ENCODE results near the gene GPR161. TPM values are rescaled to one million over a fixed set of nuclear protein-coding genes. Genes with fewer than 3 reads are reported as not detected.

GPR161 gene
- total and polyA plus RNA-seq, 10 of the 15 experiments (the other 5 are each of a cell fraction or from before 2014, with no cell fraction given): 0.07 to 0.49 (median 0.34) TPM; not detected in 2

- Histone ChIP-seq H4K20me1 (ENCODE audit: control insufficient read depth, insufficient read depth) (no peaks in the 10 kb centered on the region), H3K27ac (ENCODE audit: control insufficient read depth, insufficient read depth) (no peak overlapping the region), H3K4me2 (ENCODE audit: control insufficient read depth, insufficient read depth) (no peak overlapping the region), H3K79me2 (ENCODE audit: control insufficient read depth, insufficient read depth, low read length) (no peaks in the 10 kb centered on the region), H3K9me3 (replicated peaks; ENCODE audit: control insufficient read depth, insufficient read depth, low read length) (no peaks in the 10 kb centered on the region), H2AFZ (ENCODE audit: control insufficient read depth, low read depth, low read length) (no peak overlapping the region), H3K4me1 (ENCODE audit: control insufficient read depth, insufficient read depth, low read length) (no peaks in the 10 kb centered on the region), H3K36me3 (ENCODE audit: control insufficient read depth in 2 of 2, insufficient read depth in 2 of 2, low read length in 1 of 2) (no peaks in the 10 kb centered on the region), H3K9ac (ENCODE audit: control insufficient read depth, insufficient read depth, low read length) (no peak overlapping the region), H3K4me3 (no peak overlapping the region), H3K27me3 (replicated peaks in 1 of 2; ENCODE audit: control insufficient read depth in 2 of 2, insufficient read depth in 2 of 2, low read length in 1 of 2) (no peaks in the 10 kb centered on the region)
- POLR2A ChIA-PET: no interaction called here
- TF ChIP-seq RBBP5 (conservative IDR thresholded peaks at IDR 0.05) (no peak), IRF4 (IDR thresholded peaks at IDR 0.05; ENCODE audit: low read depth, low read length) (no peak), ETV6 (conservative IDR thresholded peaks at IDR 0.05 in 1 of 2, IDR thresholded peaks at IDR 0.05 in 1 of 2; ENCODE audit: borderline replicate concordance in 1 of 2, low read depth in 1 of 2) (no peak), DPF2 (IDR thresholded peaks at IDR 0.05) (no peak), ZZZ3 (IDR thresholded peaks at IDR 0.05; ENCODE audit: control insufficient read depth, insufficient read length, low read depth) (no peak), KLF5 (IDR thresholded peaks at IDR 0.05; ENCODE audit: partially characterized antibody) (no peak), POLR2A (IDR thresholded peaks at IDR 0.05; ENCODE audit: low read depth, low read length) (no peak), MXI1 (IDR thresholded peaks at IDR 0.05; ENCODE audit: low read depth, low read length) (no peak), FOS (IDR thresholded peaks at IDR 0.05; ENCODE audit: borderline replicate concordance, extremely low read depth, insufficient read length) (no peak), NBN (IDR thresholded peaks at IDR 0.05) (no peak), RB1 (IDR thresholded peaks at IDR 0.05; ENCODE audit: borderline replicate concordance) (no peak), ZBTB11 (CRISPR knock-in tag; IDR thresholded peaks at IDR 0.05) (no peak), NRF1 (conservative IDR thresholded peaks at IDR 0.05; ENCODE audit: low read depth, low read length) (no peak), EED (IDR thresholded peaks at IDR 0.05; ENCODE audit: low read depth) (no peak)
- TF ChIP-seq, protein P1, sequence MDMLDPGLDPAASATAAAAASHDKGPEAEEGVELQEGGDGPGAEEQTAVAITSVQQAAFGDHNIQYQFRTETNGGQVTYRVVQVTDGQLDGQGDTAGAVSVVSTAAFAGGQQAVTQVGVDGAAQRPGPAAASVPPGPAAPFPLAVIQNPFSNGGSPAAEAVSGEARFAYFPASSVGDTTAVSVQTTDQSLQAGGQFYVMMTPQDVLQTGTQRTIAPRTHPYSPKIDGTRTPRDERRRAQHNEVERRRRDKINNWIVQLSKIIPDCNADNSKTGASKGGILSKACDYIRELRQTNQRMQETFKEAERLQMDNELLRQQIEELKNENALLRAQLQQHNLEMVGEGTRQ (IDR thresholded peaks at IDR 0.05; ENCODE audit: borderline replicate concordance, low read depth, low read length): no peak
- CTCF ChIA-PET: interaction anchor here (0.7 to 6.6 kb wide), 6 partner anchors 17 to 1063 kb away, joined by 3 to 42 read pairs (median 3); partner anchors contain the start of gene MPZL1
- RAD21 ChIA-PET (ENCODE audit: unreplicated experiment): interaction anchor here (2.4 kb wide), 1 partner anchor 63 kb away, joined by 18 read pairs; no protein-coding TSS in a partner anchor
- intact Hi-C loops (cut with micrococcal nuclease; ENCODE audit: unreplicated experiment) (no loop called here), in situ Hi-C loops (cut with MboI) (no loop called here)
- ATAC-seq (no peak), FAIRE-seq (no peak), DNase-seq (ENCODE audit: low read depth, low spot score) (no peak)
- BruUV-seq (replicated peaks): no TSS peak
- SMC1A ChIA-PET (ENCODE audit: uncharacterized antibody, unreplicated experiment): no interaction called here
- 89% methylated on average over 11 of the region's 11 CpGs for WGBS (ENCODE audit: insufficient coverage, insufficient replicate concordance, low lambda C conversion rate, missing lambda C conversion rate)
These were observed 9.9 kb upstream of the GPR161 start for GRCh38 chr1:168146626-168147025.
